GM21367 (cell line): Measurements from ENCODE around the gene LRRC8E.

Experiments used
- ATAC-seq: cut with Tn5 transposase; IDR thresholded peaks from one replicate; pipeline ENCODE4 v1.9.1; 2021; ENCODE audit not compliant: unreplicated experiment

LRRC8E gene

DNA sequence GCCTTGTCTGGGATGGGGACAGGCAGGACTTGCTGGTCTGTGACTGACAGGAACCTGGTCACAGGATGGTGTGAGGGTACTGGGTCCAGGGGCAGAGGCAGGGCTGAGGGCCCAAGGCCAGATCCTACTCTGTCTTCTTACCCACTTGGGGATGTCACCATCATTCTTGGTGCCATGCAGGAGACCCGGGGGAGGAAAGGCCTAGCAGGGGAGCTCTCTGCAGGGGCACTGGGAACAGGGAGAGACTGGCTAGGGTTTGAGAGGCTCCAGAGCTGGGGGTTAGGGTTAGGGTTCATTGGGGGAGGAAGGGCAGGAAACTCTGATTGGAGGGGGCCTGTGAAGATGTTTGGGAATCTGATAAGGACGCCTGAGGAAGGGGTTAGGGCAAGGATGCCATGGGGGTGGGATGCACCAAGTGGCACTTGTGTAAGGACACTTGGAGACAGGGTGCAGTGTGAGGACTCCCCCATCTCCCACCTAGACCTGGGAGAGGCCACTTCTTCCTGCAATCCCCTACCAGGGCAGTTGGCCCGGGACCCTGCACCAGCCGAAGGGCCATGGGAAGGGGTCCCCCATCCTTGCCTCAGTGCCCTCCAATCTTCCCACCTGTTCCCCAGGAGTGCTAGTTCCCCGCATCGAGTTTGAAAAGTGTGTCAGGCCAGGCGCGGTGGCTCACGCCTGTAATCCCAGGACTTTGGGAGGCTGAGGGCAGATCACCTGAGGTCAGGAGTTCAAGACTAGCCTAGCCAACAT, 21.0 kb upstream of the LRRC8E start:
- ATAC-seq, result no peak

- no peak for ATAC-seq
These were observed 20.0 kb upstream of the LRRC8E start for GRCh38 chr19:7868326-7868670.

GRCh38 chr19:7868671-7869452, 19.4 kb upstream of the LRRC8E start:
- ATAC-seq, result peak; percentile 42

DNA sequence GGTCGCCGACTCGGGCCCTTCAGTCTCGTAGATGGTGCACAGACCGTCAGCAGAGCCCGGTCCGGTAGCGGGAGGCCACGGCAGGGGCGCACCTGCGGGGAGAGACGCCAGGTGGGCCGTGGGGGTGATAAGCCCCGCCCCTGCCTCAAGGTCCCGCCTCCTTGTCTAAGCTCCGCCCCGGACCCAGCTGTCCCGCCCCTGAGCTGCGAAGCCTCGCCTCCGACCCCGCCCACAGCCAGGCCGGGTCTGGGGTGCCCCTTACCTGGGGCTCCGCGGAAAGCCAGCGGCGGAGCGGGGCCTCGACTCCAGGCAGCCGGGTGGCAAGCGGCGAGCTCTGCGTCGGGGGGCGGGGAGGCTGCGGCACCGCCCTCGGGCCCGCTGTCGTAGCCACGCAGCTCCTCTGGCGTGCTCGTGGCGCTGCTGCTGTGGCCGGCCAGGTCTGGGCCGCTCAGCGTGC, 18.8 kb upstream of the LRRC8E start:
- peak; percentile 25 for ATAC-seq

DNA sequence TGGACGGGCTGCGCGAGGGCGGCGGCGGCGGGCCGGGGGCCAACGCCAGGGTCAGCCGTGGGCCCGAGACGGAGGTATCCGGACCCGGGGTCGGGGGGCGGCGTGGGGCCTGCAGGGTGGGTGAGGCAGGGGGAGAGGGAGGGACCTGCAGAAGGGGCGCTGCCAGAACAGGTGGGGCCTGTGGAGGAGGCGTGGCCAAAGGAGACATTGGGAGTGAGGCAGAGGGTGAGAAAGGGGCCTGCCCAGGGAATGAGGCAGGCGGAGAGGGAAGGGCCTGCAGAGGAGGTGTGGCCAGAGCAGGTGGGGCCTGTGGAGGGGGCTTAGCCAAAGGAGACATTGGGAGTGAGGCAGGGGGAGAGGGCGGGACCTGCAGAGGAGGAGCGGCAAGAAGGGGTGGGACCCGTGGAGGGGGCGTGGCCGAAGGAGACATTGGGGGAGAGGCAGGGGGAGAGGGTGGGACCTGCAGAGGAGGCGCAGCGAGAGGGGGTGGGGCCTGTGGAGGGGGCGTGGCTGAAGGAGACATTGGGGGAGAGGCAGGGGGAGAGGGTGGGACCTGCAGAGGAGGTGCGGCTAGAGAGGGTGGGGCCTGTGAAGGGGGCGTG, 18.3 kb upstream of the LRRC8E start:
- no peak for ATAC-seq

GRCh38 chr19:7870571-7871436, 17.5 kb upstream of the LRRC8E start:
- no peak for ATAC-seq

DNA sequence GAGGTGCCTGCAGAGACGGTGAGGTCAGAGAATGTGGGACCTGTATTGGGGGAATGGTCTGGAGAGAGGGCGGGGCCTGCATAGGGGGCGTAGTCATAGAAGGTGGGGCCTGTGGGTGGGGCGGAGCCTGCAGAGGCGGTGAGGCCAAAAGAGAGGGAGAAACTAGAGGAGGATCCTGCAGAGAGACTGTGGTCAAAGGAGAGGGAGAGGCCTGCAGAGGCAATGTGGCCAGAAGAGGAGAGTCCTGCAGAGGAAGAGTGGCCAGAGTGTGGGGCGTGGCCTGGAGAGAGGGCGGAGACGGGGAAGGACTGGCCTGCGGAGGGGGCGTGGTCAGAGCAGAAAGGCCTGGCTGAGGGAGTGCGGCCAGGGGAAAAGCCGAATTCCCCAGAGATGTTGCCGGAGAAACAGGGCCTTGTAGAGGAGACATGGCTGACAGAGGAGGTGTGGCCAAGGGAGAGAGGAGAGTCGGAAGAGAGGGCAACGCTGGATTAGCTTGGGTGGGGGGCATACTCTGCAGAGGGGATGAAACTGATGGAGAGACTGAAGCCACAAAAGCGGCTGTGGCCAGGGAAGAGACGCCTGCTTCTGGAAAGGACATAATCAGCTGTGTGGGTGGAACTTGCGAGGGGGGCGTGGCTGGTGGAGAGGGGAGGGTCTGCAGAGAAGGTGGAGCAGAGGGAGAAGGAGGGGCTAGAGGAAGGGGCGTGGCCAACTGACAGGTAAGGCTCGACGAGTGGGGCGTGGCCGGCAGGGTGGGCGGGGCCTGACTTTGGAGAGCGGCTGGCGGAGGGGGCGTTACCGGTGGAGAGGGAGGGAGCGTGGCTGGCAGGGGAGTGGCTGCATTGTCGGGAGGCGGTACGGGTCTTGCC, 16.6 kb upstream of the LRRC8E start:
- ATAC-seq, result no peak

DNA sequence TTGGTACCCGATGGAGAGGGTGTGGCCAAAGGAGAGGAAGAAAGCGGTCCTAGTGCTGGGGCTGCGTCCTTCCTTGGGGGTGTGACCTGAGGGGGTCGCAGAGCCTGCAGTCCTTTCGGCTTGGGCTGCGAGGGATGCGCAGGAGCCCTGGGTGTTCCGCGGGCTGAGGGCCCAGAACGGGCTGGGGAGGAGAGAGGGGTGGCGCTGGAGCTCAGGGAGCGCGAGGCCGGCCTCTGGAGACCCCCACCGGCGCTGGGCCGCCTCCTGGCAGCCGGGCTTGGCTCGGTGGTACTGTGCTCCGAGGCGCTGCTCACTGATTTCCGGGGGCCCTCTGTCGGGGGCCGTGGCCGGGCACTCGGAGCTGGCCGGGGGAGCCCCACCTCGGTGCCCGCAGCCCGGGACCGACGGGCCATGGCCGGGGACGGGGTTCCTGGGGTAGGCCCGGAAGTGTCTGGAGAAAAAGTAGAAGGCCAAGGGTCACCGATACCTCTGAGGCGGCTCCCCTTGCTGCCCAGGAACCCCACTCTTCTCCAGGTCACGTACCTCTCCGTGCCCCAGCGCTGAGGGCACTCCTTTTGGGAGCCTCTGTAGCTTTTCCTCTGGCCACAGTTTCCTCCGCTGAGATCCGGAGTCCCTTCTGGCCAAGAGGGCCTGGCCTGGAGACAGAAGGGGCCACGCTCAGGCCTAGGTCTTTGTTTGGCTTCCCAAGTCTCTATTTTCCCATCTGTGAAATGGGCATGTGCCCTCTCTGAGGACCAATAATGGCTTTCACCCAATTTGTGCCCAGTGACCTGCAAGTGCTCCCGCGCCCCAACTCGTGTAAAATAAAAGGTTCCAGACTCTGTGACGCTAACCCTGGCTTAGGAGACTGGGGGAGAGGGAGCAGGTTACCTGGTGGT, 15.8 kb upstream of the LRRC8E start:
- no peak for ATAC-seq

GRCh38 chr19:7873304-7874075, 14.8 kb upstream of the LRRC8E start:
- no peak for ATAC-seq

GRCh38 chr19:7874076-7874896, 14.0 kb upstream of the LRRC8E start, which contains the start of gene PRR36:
Gene PRR36 (minus strand): TSS chr19:7874390. CDS start chr19:7873689, 701 bp downstream.
- no peak for ATAC-seq

DNA sequence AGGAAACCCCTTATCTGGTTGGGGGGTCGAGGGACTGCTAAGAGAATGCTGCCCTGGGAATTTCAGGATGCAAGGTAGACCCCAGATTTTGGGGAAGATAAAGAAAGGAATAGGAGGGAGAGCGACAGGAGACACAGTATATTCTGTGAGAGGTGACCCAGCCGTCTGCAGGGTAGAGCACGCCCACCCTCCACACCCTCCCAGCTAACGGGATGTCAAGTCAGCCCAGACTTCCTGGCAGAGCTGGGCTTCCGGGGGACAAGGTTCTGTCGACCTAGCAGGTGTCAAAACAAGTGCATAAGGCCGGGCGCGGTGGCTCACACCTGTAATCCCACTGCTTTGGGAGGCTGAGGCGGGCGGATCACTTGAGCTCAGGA, 13.4 kb upstream of the LRRC8E start:
- ATAC-seq, result no peak

GRCh38 chr19:7877249-7877836, 11.0 kb upstream of the LRRC8E start:
- ATAC-seq, result no peak

GRCh38 chr19:7879111-7879807, 9.1 kb upstream of the LRRC8E start:
- ATAC-seq, result no peak

GRCh38 chr19:7879836-7880235, 8.5 kb upstream of the LRRC8E start:
- ATAC-seq, result no peak

DNA sequence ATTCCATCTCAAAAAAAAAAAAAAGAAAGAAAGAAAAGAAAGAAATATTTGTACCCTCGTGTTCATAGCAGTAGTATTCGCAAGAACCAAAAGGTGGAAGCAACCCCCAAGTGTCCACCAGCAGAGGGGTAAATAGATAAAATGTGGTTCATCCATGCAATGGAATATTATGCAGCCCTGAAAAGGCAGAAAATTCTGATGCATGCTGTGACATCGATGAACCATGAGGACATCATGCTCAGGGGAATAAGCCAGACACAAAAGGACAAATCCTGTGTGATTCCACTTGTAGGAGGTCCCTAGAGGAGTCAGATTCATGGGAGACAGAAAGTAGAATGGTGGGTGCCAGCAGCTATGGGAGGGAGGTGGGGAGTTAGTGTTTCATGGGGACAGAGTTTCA, 6.4 kb upstream of the LRRC8E start:
- ATAC-seq, result no peak

DNA sequence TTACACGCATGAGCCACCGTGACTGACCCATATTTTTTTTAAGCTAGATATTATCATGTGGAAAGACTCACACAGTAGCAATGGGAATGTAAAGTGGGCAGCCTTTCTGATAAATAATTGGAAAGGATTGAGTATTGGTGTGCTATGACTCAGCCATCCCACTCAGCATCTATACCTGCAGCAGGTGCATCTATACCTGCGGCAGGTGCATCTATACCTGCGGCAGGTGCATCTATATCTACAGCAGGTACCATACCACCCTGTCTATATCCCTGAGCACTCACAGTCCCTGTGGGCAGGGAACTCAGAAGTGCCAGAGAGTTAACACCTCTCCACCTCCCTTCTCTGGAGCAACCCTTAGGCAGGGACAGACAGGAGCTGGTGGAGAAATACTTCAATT, 5.2 kb upstream of the LRRC8E start:
- ATAC-seq, result no peak
